ENCODE data around the gene PXDC1.

The PXDC1 gene

GRCh38 chr6:3710403-3710802 lies 41.1 kb downstream of the PXDC1 start:
- DNase-seq (ENCODE audit: low read depth, low spot score): no peak
- no peak for TF ChIP-seq SUZ12 (IDR thresholded peaks at IDR 0.05; ENCODE audit: extremely low read depth, insufficient read depth, insufficient read length)
- TF ChIP-seq YY1 (IDR thresholded peaks at IDR 0.05; ENCODE audit: insufficient read depth, insufficient read length): no peak
- no peak for TF ChIP-seq ZNF274 (IDR thresholded peaks at IDR 0.05; ENCODE audit: low read depth, low read length)
- Histone ChIP-seq H3K27me3 (ENCODE audit: insufficient read depth, insufficient read length) (no peaks in the 10 kb centered on the region), H3K4me3 (ENCODE audit: insufficient read length, low read depth) (no peak overlapping the region), H3K9me3 (ENCODE audit: insufficient read depth, low read length) (peaks cover 7% of the 10 kb centered on the region), H3K36me3 (ENCODE audit: insufficient read depth, insufficient read length, low read length) (no peaks in the 10 kb centered on the region), H3K4me1 (ENCODE audit: insufficient read depth, insufficient read length) (no peaks in the 10 kb centered on the region), H3K9ac (ENCODE audit: insufficient read length, low read depth) (no peak overlapping the region)

GRCh38 chr6:3708540-3708939 lies 43.0 kb downstream of the PXDC1 start:
- no peaks in the 10 kb centered on the region for H3K27me3 ChIP-seq (ENCODE audit: insufficient read depth, insufficient read length)
- DNase-seq (ENCODE audit: low read depth, low spot score): no peak
- TF ChIP-seq SUZ12 (IDR thresholded peaks at IDR 0.05; ENCODE audit: extremely low read depth, insufficient read depth, insufficient read length) (no peak), YY1 (IDR thresholded peaks at IDR 0.05; ENCODE audit: insufficient read depth, insufficient read length) (no peak), ZNF274 (IDR thresholded peaks at IDR 0.05; ENCODE audit: low read depth, low read length) (no peak)
- peaks cover 7% of the 10 kb centered on the region for H3K9me3 ChIP-seq (ENCODE audit: insufficient read depth, low read length)
- H3K4me1 ChIP-seq (ENCODE audit: insufficient read depth, insufficient read length): no peaks in the 10 kb centered on the region
- no peak overlapping the region for H3K4me3 ChIP-seq (ENCODE audit: insufficient read length, low read depth)
- H3K9ac ChIP-seq (ENCODE audit: insufficient read length, low read depth): no peak overlapping the region
- H3K36me3 ChIP-seq (ENCODE audit: insufficient read depth, insufficient read length, low read length): no peaks in the 10 kb centered on the region

GRCh38 chr6:3707751-3708412 lies 43.6 kb downstream of the PXDC1 start:
- H3K4me1 ChIP-seq (ENCODE audit: insufficient read depth, insufficient read length): no peaks in the 10 kb centered on the region
- TF ChIP-seq SUZ12 (IDR thresholded peaks at IDR 0.05; ENCODE audit: extremely low read depth, insufficient read depth, insufficient read length): no peak
- TF ChIP-seq YY1 (IDR thresholded peaks at IDR 0.05; ENCODE audit: insufficient read depth, insufficient read length): no peak
- TF ChIP-seq ZNF274 (IDR thresholded peaks at IDR 0.05; ENCODE audit: low read depth, low read length): no peak

GRCh38 chr6:3707024-3707423 lies 44.5 kb downstream of the PXDC1 start:
- H3K36me3 ChIP-seq (ENCODE audit: insufficient read depth, insufficient read length, low read length): no peaks in the 10 kb centered on the region
- TF ChIP-seq YY1 (IDR thresholded peaks at IDR 0.05; ENCODE audit: insufficient read depth, insufficient read length): no peak
- no peak for TF ChIP-seq ZNF274 (IDR thresholded peaks at IDR 0.05; ENCODE audit: low read depth, low read length)
- TF ChIP-seq SUZ12 (IDR thresholded peaks at IDR 0.05; ENCODE audit: extremely low read depth, insufficient read depth, insufficient read length): no peak
- no peak for DNase-seq (ENCODE audit: low read depth, low spot score)

More at GRCh38 chr6:3707751-3708412, 43.6 kb downstream of the PXDC1 start:
- no peaks in the 10 kb centered on the region for H3K27me3 ChIP-seq (ENCODE audit: insufficient read depth, insufficient read length)
- no peak overlapping the region for H3K4me3 ChIP-seq (ENCODE audit: insufficient read length, low read depth)
- H3K9me3 ChIP-seq (ENCODE audit: insufficient read depth, low read length): peaks cover 7% of the 10 kb centered on the region
- no peak for DNase-seq (ENCODE audit: low read depth, low spot score)
- H3K36me3 ChIP-seq (ENCODE audit: insufficient read depth, insufficient read length, low read length): no peaks in the 10 kb centered on the region
- H3K9ac ChIP-seq (ENCODE audit: insufficient read length, low read depth): no peak overlapping the region

GRCh38 chr6:3706547-3706946 lies 45.0 kb downstream of the PXDC1 start:
- no peak overlapping the region for H3K9ac ChIP-seq (ENCODE audit: insufficient read length, low read depth)
- no peak for TF ChIP-seq YY1 (IDR thresholded peaks at IDR 0.05; ENCODE audit: insufficient read depth, insufficient read length)
- no peak for TF ChIP-seq SUZ12 (IDR thresholded peaks at IDR 0.05; ENCODE audit: extremely low read depth, insufficient read depth, insufficient read length)
- TF ChIP-seq ZNF274 (IDR thresholded peaks at IDR 0.05; ENCODE audit: low read depth, low read length): no peak
- DNase-seq (ENCODE audit: low read depth, low spot score): no peak
- no peaks in the 10 kb centered on the region for H3K4me1 ChIP-seq (ENCODE audit: insufficient read depth, insufficient read length)
- no peak overlapping the region for H3K4me3 ChIP-seq (ENCODE audit: insufficient read length, low read depth)
- H3K27me3 ChIP-seq (ENCODE audit: insufficient read depth, insufficient read length): no peaks in the 10 kb centered on the region
- H3K36me3 ChIP-seq (ENCODE audit: insufficient read depth, insufficient read length, low read length): no peaks in the 10 kb centered on the region
- H3K9me3 ChIP-seq (ENCODE audit: insufficient read depth, low read length): peaks cover 7% of the 10 kb centered on the region

More at GRCh38 chr6:3707024-3707423, 44.5 kb downstream of the PXDC1 start:
- H3K9me3 ChIP-seq (ENCODE audit: insufficient read depth, low read length): peaks cover 7% of the 10 kb centered on the region
- H3K4me3 ChIP-seq (ENCODE audit: insufficient read length, low read depth): no peak overlapping the region
- no peaks in the 10 kb centered on the region for H3K4me1 ChIP-seq (ENCODE audit: insufficient read depth, insufficient read length)
- no peak overlapping the region for H3K9ac ChIP-seq (ENCODE audit: insufficient read length, low read depth)
- H3K27me3 ChIP-seq (ENCODE audit: insufficient read depth, insufficient read length): no peaks in the 10 kb centered on the region

- Histone ChIP-seq H3K4me1 (ENCODE audit: insufficient read depth, insufficient read length) (no peaks in the 10 kb centered on the region), H3K27me3 (ENCODE audit: insufficient read depth, insufficient read length) (no peaks in the 10 kb centered on the region), H3K9me3 (ENCODE audit: insufficient read depth, low read length) (peaks cover 21% of the 10 kb centered on the region), H3K36me3 (ENCODE audit: insufficient read depth, insufficient read length, low read length) (no peaks in the 10 kb centered on the region), H3K9ac (ENCODE audit: insufficient read length, low read depth) (no peak overlapping the region), H3K4me3 (ENCODE audit: insufficient read length, low read depth) (no peak overlapping the region)
- TF ChIP-seq ZNF274 (IDR thresholded peaks at IDR 0.05; ENCODE audit: low read depth, low read length) (no peak), YY1 (IDR thresholded peaks at IDR 0.05; ENCODE audit: insufficient read depth, insufficient read length) (no peak), SUZ12 (IDR thresholded peaks at IDR 0.05; ENCODE audit: extremely low read depth, insufficient read depth, insufficient read length) (no peak)
- no peak for DNase-seq (ENCODE audit: low read depth, low spot score)
Observed at GRCh38 chr6:3701631-3702030, 49.9 kb downstream of the PXDC1 start.

GRCh38 chr6:3699231-3699630 lies 52.3 kb downstream of the PXDC1 start:
- Histone ChIP-seq H3K36me3 (ENCODE audit: insufficient read depth, insufficient read length, low read length) (no peaks in the 10 kb centered on the region), H3K9me3 (ENCODE audit: insufficient read depth, low read length) (peaks cover 17% of the 10 kb centered on the region), H3K27me3 (ENCODE audit: insufficient read depth, insufficient read length) (no peaks in the 10 kb centered on the region), H3K4me1 (ENCODE audit: insufficient read depth, insufficient read length) (no peaks in the 10 kb centered on the region), H3K4me3 (ENCODE audit: insufficient read length, low read depth) (no peak overlapping the region), H3K9ac (ENCODE audit: insufficient read length, low read depth) (no peak overlapping the region)
- TF ChIP-seq YY1 (IDR thresholded peaks at IDR 0.05; ENCODE audit: insufficient read depth, insufficient read length): no peak
- no peak for TF ChIP-seq SUZ12 (IDR thresholded peaks at IDR 0.05; ENCODE audit: extremely low read depth, insufficient read depth, insufficient read length)
- TF ChIP-seq ZNF274 (IDR thresholded peaks at IDR 0.05; ENCODE audit: low read depth, low read length): no peak
- DNase-seq (ENCODE audit: low read depth, low spot score): no peak

All from NT2/D1 (cell line).